AG08395 (cell line): ENCODE data around the gene RALGAPA2.

Experiments
- DNase-seq: peaks from one replicate; pipeline ENCODE4 v3.0.0; 2012; ENCODE audit warnings: mixed read lengths, low spot score

Gene RALGAPA2

GRCh38 chr20:20683481-20684321, 28.7 kb downstream of the RALGAPA2 start:
- no peak for DNase-seq

DNA sequence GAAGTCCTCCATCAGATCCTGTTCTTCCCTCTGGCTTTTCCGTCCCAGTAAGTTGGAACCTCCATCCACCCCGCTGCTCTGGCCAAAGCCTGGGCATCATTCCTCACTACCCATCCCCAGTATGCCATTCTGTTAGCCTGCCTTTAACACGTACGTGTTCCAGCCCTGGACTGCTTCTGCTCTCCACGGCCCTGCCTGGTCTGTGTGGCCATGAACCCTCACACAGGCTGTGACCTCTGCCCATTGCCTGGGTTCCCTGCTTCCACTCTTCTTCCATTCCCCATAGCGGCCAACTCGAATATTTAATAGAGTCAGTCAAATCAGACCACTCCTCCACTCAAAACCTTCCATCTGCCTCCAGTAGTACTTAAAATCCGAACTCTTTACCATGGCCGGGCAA, 29.4 kb downstream of the RALGAPA2 start:
- DNase-seq, result no peak

DNA sequence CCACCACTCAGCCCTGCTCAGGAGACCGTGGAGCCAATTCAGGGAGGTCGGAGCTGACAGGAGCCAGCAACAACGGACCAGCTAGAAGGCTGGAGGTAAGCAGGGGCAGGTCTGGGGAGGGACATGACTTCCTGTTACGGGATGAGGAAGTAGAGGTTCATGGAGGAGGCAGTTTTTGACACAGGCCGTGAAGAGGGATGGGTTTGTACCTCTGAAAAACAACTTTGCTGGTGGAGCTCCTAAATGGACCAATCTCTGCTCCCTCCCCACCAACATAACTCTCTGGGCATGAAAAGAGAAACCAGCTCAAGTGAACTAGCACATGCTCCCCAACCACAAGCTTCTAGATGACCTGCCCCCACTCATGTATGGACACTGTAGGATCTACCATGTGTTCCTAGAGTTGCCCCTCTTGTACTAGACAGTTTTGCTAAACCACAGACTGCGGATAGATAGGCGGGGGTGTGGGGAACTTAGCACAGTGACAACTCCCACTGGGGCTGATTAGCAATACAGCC, 31.4 kb downstream of the RALGAPA2 start:
- DNase-seq, result no peak

- no peak for DNase-seq
Observed at GRCh38 chr20:20679316-20679715, 33.1 kb downstream of the RALGAPA2 start.

DNA sequence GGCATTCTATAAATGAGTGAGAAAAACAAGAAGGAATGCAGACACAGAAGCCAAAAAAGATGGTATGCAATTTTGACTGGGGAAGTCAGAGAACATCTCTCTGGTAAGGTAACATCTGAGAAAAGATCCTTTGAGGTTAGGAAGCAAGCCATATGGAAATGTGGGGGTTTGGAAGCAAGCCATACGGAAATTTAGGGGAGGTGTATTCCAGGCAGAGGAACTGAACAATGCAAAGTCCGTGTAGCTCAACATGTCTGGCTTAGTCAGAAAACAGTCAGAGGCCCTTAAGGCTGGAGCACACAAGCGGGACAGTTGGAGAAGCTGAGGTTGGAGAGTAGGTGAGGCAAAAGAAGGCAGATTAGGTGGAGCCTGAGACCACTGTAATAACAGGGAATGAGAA, 35.3 kb downstream of the RALGAPA2 start:
- no peak for DNase-seq

DNA sequence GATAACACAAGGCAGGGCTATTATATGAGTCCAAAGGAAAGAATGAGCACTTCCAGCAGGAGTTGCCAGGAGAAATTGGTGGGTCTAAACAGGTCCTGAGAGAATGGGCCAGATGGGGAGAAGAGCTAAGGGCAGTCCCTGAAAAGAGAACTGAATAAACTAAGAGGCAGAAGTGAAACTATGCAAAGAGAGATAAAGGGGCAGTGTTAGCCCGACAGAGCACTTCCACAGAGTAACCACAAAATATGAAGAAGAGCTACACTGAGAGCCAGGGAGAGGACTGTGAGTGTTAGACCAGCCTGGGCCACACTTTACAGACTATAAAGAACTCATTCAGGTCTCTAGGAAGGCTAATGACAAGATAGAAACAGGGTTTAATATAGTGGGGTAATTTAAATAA, 43.8 kb downstream of the RALGAPA2 start:
- DNase-seq, result no peak

- DNase-seq, result no peak
Observed at GRCh38 chr20:20666359-20666758, 46.1 kb downstream of the RALGAPA2 start.

- no peak for DNase-seq
Observed at GRCh38 chr20:20665606-20666332, 46.7 kb downstream of the RALGAPA2 start.

GRCh38 chr20:20664795-20665589, 47.5 kb downstream of the RALGAPA2 start:
- no peak for DNase-seq

DNA sequence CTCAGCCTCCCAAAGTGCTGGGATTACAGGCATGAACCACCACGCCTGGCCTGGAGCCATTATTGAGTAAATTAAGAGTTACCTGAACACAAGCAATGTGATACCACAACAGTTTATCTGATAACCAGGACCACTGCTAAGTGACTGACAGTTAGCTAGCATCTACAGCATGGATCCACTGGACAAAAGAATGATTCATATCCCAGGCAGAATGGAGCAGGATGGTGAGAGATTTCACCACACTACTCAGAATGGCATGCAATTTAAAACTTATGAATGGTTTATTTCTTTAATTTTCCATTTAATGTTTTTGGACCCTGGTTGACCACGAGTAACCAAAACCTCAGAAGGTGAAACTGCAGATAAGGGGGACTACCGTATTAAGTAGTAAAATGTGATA, 48.6 kb downstream of the RALGAPA2 start:
- no peak for DNase-seq

GRCh38 chr20:20658871-20659431, 53.5 kb downstream of the RALGAPA2 start:
- no peak for DNase-seq

GRCh38 chr20:20658123-20658522, 54.3 kb downstream of the RALGAPA2 start:
- DNase-seq, result no peak

DNA sequence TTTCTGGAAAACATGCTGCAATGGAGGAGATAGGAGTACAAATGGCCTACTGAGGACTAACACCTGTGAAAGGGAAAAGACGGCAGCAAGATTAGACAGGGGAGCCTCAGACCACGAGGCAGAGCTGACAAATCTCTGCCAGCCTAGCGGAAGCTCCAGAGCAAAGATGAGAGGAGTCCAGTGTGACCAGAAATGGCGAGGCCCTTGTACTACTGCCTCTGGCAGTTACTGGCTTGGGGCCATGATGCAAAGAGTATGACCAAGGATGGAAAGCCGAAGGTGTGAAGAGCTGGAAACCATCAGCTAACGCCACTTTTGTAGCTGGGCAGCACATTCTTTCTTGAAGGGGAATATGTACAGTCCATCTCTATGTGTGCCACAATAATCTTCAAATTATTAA, 55.4 kb downstream of the RALGAPA2 start:
- DNase-seq, result no peak

DNA sequence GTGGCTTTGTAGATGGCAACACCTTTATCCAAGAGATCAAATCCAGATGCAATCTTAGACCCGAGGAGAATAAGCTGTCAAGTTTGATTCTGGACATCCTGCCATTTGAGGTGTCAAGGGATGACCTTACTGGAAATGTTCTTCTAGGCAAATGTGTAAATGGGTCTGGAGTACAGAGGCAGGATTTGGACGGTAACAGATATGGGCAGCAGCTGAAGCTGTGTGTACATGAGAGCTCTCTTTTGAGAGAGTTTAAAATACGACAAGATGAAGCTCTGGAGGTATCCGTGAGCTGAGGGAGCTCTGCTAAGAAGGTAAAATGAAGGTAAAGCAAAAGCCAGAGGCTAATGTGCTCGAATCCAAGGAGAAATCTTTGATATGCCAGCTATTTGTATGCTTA, 56.6 kb downstream of the RALGAPA2 start:
- DNase-seq, result no peak

- DNase-seq, result no peak
Observed at GRCh38 chr20:20649945-20650344, 62.5 kb downstream of the RALGAPA2 start.

- DNase-seq, result no peak
Observed at GRCh38 chr20:20643927-20644326, 68.5 kb downstream of the RALGAPA2 start.

DNA sequence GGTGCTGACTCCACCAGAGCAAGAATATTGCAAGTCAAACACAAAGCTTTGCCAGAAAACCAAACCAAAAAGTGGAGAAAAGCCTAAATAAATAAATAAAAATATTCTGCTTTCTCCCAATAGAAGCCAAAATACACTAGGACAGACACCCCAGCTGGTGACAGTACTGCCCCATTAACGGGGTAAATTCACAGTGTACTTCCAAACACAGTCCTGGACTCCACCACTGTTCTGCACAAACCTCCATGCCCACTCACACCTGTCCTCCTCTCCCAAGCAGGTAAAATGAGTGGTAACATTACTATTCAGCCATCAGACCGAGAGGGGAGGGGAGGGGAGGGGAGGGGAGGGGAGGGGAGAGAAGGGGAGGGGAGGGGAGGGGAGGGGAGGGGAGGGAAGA, 70.7 kb downstream of the RALGAPA2 start:
- no peak for DNase-seq

GRCh38 chr20:20638878-20639277, 73.6 kb downstream of the RALGAPA2 start:
- DNase-seq, result no peak

GRCh38 chr20:20637998-20638725, 74.3 kb downstream of the RALGAPA2 start:
- DNase-seq, result no peak

GRCh38 chr20:20635006-20635405, 77.4 kb downstream of the RALGAPA2 start:
- no peak for DNase-seq

GRCh38 chr20:20632644-20633043, 79.8 kb downstream of the RALGAPA2 start:
- no peak for DNase-seq
